ENCODE results near the gene WDFY4.

- TF ChIP-seq CTCF (conservative IDR thresholded peaks at IDR 0.05; ENCODE audit: low read depth in 2 of 2) (no peak), REST (IDR thresholded peaks at IDR 0.05; ENCODE audit: unreplicated experiment) (no peak), EZH2 (IDR thresholded peaks at IDR 0.05; ENCODE audit: low read depth, unreplicated experiment) (no peak), CREB1 (CRISPR knock-in tag; IDR thresholded peaks at IDR 0.05; ENCODE audit: low read depth) (no peak), ZNF462 (CRISPR knock-in tag; IDR thresholded peaks at IDR 0.05) (no peak), STAT1 (IDR thresholded peaks at IDR 0.05; ENCODE audit: unreplicated experiment) (no peak), ETS1 (IDR thresholded peaks at IDR 0.05) (no peak), POLR2AphosphoS5 (IDR thresholded peaks at IDR 0.05; ENCODE audit: low read depth) (no peak), EZH2phosphoT487 (IDR thresholded peaks at IDR 0.05; ENCODE audit: unreplicated experiment) (no peak)
Measured at GRCh38 chr10:48759113-48759901, 74.6 kb downstream of the WDFY4 start.
